Karpas-422 (cell line): Measurements from ENCODE around the gene CRKL. TPM values are rescaled to one million over a fixed set of nuclear protein-coding genes. Genes with fewer than 3 reads are reported as not detected.

Experiments
- DNase-seq: peaks from one replicate; pipeline ENCODE4 v3.0.0-alpha.2; 2015
- H2AFZ ChIP-seq: fragments of 200-600 bp; sonication (generic); 2 replicates; pipeline ENCODE4 v1.6.1; 2014; ENCODE audit warnings: antibody characterized with exemption, low read length, mixed read lengths
- H3K27ac ChIP-seq: fragments of 200-600 bp; sonication (generic); 2 replicates; pipeline ENCODE4 v1.5.1; 2014; ENCODE audit warnings: mild to moderate bottlenecking, low read length, moderate library complexity
- H3K27me3 ChIP-seq: fragments of 200-600 bp; sonication (generic); 2 replicates; pipeline ENCODE4 v1.6.1; 2014; ENCODE audit warnings: low read length, mixed read lengths
- H3K36me3 ChIP-seq: fragments of 200-600 bp; sonication (generic); 2 replicates; pipeline ENCODE4 v1.6.1; 2014; ENCODE audit warnings: low read length, mixed read lengths; ENCODE audit not compliant: insufficient read depth
- H3K4me1 ChIP-seq: fragments of 200-600 bp; sonication (generic); 2 replicates; pipeline ENCODE4 v1.6.1; 2014; ENCODE audit warnings: mild to moderate bottlenecking, low read length, mixed read lengths
- H3K4me2 ChIP-seq: fragments of 200-600 bp; sonication (generic); 2 replicates; pipeline ENCODE4 v1.6.1; 2014; ENCODE audit warnings: low read length, low read depth, mild to moderate bottlenecking; ENCODE audit not compliant: poor library complexity, severe bottlenecking
- H3K4me3 ChIP-seq: fragments of 200-600 bp; sonication (generic); 2 replicates; pipeline ENCODE4 v1.5.1; 2014; ENCODE audit warnings: mild to moderate bottlenecking, antibody characterized with exemption, low read length, mixed read lengths
- H3K79me2 ChIP-seq: fragments of 200-600 bp; sonication (generic); 2 replicates; pipeline ENCODE4 v1.6.1; 2014; ENCODE audit warnings: mild to moderate bottlenecking, low read length, mixed read lengths
- H3K9ac ChIP-seq: fragments of 200-600 bp; sonication (generic); 2 replicates; pipeline ENCODE4 v1.6.0; 2014; ENCODE audit warnings: low read length
- H3K9me2 ChIP-seq: fragments of 200-600 bp; sonication (generic), shearing (Covaris generic); replicated peaks from 2 replicates; pipeline ENCODE4 v1.6.0; 2014; ENCODE audit warnings: mild to moderate bottlenecking, low read length, moderate library complexity; ENCODE audit not compliant: insufficient read depth
- H3K9me3 ChIP-seq: fragments of 300-700, 200-600 bp; sonication (generic); 2 replicates; pipeline ENCODE4 v1.6.1; 2014; ENCODE audit warnings: low read length, mixed read lengths
- H4K20me1 ChIP-seq: fragments of 200-600 bp; sonication (generic); 2 replicates; pipeline ENCODE4 v1.6.1; 2014; ENCODE audit warnings: mild to moderate bottlenecking, antibody characterized with exemption, low read length, low read depth; ENCODE audit not compliant: insufficient read depth
- total RNA-seq: library from RNA; depleted of rRNA; stranded (reverse); fragments of >200 nt; shearing (Covaris generic); gene quantifications from 2 replicates; pipeline ENCODE4 v1.2.3, GENCODE V29; 2014; ENCODE audit warnings: low replicate concordance

Gene CRKL
- total RNA-seq, 1 experiment from 2014 or later, result 58.4 TPM

- peaks cover 28% of the 10 kb centered on the region for H3K79me2 ChIP-seq
- peaks cover 32% of the 10 kb centered on the region for H3K4me1 ChIP-seq
- peak overlapping the region; percentile 45; the same call in 1 of the 2 replicates for H3K4me3 ChIP-seq
- no peaks in the 10 kb centered on the region for H3K9me3 ChIP-seq
- H3K27me3 ChIP-seq, result no peaks in the 10 kb centered on the region
- H2AFZ ChIP-seq, result no peak overlapping the region
- H3K9me2 ChIP-seq, result no peaks in the 10 kb centered on the region
- no peaks in the 10 kb centered on the region for H4K20me1 ChIP-seq
- H3K4me2 ChIP-seq, result peak overlapping the region; percentile 48
- H3K27ac ChIP-seq, result no peak overlapping the region
- DNase-seq, result no peak
- H3K9ac ChIP-seq, result peak overlapping the region; percentile 45; the same call in 1 of the 2 replicates
- H3K36me3 ChIP-seq, result no peaks in the 10 kb centered on the region
These were observed 62.8 kb downstream of the CRKL start for GRCh38 chr22:20979940-20980453.

- peak overlapping the region; percentile 92 for H3K4me2 ChIP-seq
- no peaks in the 10 kb centered on the region for H4K20me1 ChIP-seq
- no peaks in the 10 kb centered on the region for H3K9me2 ChIP-seq
- H3K9ac ChIP-seq, result peak overlapping the region; percentile 98; the same call in 1 of the 2 replicates
- no peaks in the 10 kb centered on the region for H3K9me3 ChIP-seq
- peaks cover 28% of the 10 kb centered on the region for H3K79me2 ChIP-seq
- no peak overlapping the region for H2AFZ ChIP-seq
- DNase-seq, result no peak
- H3K27me3 ChIP-seq, result no peaks in the 10 kb centered on the region
- no peaks in the 10 kb centered on the region for H3K36me3 ChIP-seq
- no peak overlapping the region for H3K27ac ChIP-seq
- peak overlapping the region; percentile 96 for H3K4me3 ChIP-seq
- peaks cover 32% of the 10 kb centered on the region for H3K4me1 ChIP-seq
These were observed 63.3 kb downstream of the CRKL start for GRCh38 chr22:20980523-20980922.

- peaks cover 28% of the 10 kb centered on the region for H3K79me2 ChIP-seq
- no peaks in the 10 kb centered on the region for H3K9me3 ChIP-seq
- H4K20me1 ChIP-seq, result no peaks in the 10 kb centered on the region
- peaks cover 32% of the 10 kb centered on the region for H3K4me1 ChIP-seq
- H3K27ac ChIP-seq, result peak overlapping the region; percentile 59
- no peaks in the 10 kb centered on the region for H3K27me3 ChIP-seq
- peak; percentile 66 for DNase-seq
- peaks cover 2% of the 10 kb centered on the region; the same call in 1 of the 2 replicates for H3K36me3 ChIP-seq
- peak overlapping the region; percentile 96 for H3K4me3 ChIP-seq
- H2AFZ ChIP-seq, result 0 out of 2 replicates have a peak overlapping the region, but pooled peaks have one; percentile 42
- no peaks in the 10 kb centered on the region for H3K9me2 ChIP-seq
- peak overlapping the region; percentile 98 for H3K9ac ChIP-seq
- peak overlapping the region; percentile 92 for H3K4me2 ChIP-seq
These were observed 63.9 kb downstream of the CRKL start for GRCh38 chr22:20980938-20981722.

GRCh38 chr22:20981787-20982562 is 64.8 kb downstream of the CRKL start, which contains the start of gene LZTR1:
Gene LZTR1 (plus strand): TSS chr22:20982297. CDS start chr22:20982372, 75 bp downstream.
- DNase-seq, result peak; percentile 92
- no peaks in the 10 kb centered on the region for H4K20me1 ChIP-seq
- no peaks in the 10 kb centered on the region for H3K27me3 ChIP-seq
- peak within 1 kb of the TSS; percentile 96 for H3K4me3 ChIP-seq
- peaks cover 28% of the 10 kb centered on the region for H3K79me2 ChIP-seq
- H2AFZ ChIP-seq, result peak within 1 kb of the TSS; percentile 81
- H3K4me2 ChIP-seq, result peak within 1 kb of the TSS; percentile 92
- H3K9me3 ChIP-seq, result no peaks in the 10 kb centered on the region
- peaks cover 32% of the 10 kb centered on the region for H3K4me1 ChIP-seq
- H3K36me3 ChIP-seq, result peaks cover 4% of the 10 kb centered on the region; the same call in 1 of the 2 replicates
- peak within 1 kb of the TSS; percentile 98 for H3K9ac ChIP-seq
- peak within 1 kb of the TSS; percentile 59 for H3K27ac ChIP-seq
- H3K9me2 ChIP-seq, result no peaks in the 10 kb centered on the region

GRCh38 chr22:20982563-20982882 is 65.3 kb downstream of the CRKL start:
- H3K4me2 ChIP-seq, result peak overlapping the region; percentile 92
- H3K4me3 ChIP-seq, result peak overlapping the region; percentile 96
- no peak for DNase-seq
- no peaks in the 10 kb centered on the region for H3K27me3 ChIP-seq
- H3K79me2 ChIP-seq, result peaks cover 28% of the 10 kb centered on the region
- H2AFZ ChIP-seq, result peak overlapping the region; percentile 81
- peaks cover 4% of the 10 kb centered on the region; the same call in 1 of the 2 replicates for H3K36me3 ChIP-seq
- H3K27ac ChIP-seq, result no peak overlapping the region
- no peaks in the 10 kb centered on the region for H3K9me3 ChIP-seq
- H3K9me2 ChIP-seq, result no peaks in the 10 kb centered on the region
- H3K4me1 ChIP-seq, result peaks cover 32% of the 10 kb centered on the region
- peak overlapping the region; percentile 98 for H3K9ac ChIP-seq
- no peaks in the 10 kb centered on the region for H4K20me1 ChIP-seq

- peaks cover 32% of the 10 kb centered on the region for H3K4me1 ChIP-seq
- peak overlapping the region; percentile 92 for H3K4me2 ChIP-seq
- H3K36me3 ChIP-seq, result peaks cover 4% of the 10 kb centered on the region; the same call in 1 of the 2 replicates
- H3K9me2 ChIP-seq, result no peaks in the 10 kb centered on the region
- DNase-seq, result no peak
- H4K20me1 ChIP-seq, result no peaks in the 10 kb centered on the region
- peak overlapping the region; percentile 98 for H3K9ac ChIP-seq
- no peaks in the 10 kb centered on the region for H3K27me3 ChIP-seq
- peak overlapping the region; percentile 81; the same call in 1 of the 2 replicates for H2AFZ ChIP-seq
- H3K4me3 ChIP-seq, result peak overlapping the region; percentile 96
- H3K79me2 ChIP-seq, result peaks cover 28% of the 10 kb centered on the region
- H3K9me3 ChIP-seq, result no peaks in the 10 kb centered on the region
- H3K27ac ChIP-seq, result no peak overlapping the region
These were observed 66.0 kb downstream of the CRKL start for GRCh38 chr22:20983081-20983771.

GRCh38 chr22:20985720-20986119 is 68.5 kb downstream of the CRKL start:
- Histone ChIP-seq H3K27me3 (no peaks in the 10 kb centered on the region), H3K4me2 (no peak overlapping the region), H3K4me1 (peaks cover 19% of the 10 kb centered on the region), H3K9ac (no peak overlapping the region), H3K79me2 (peaks cover 28% of the 10 kb centered on the region), H3K9me2 (no peaks in the 10 kb centered on the region), H3K36me3 (peaks cover 4% of the 10 kb centered on the region; the same call in 1 of the 2 replicates), H3K4me3 (no peak overlapping the region), H3K27ac (no peak overlapping the region), H4K20me1 (no peaks in the 10 kb centered on the region), H2AFZ (no peak overlapping the region), H3K9me3 (no peaks in the 10 kb centered on the region)
- no peak for DNase-seq
